ENCODE data around the gene C10orf105.
A peak's percentile ranks its signal among the peaks of the same experiment; 100 is the strongest.

C10orf105 gene

DNA sequence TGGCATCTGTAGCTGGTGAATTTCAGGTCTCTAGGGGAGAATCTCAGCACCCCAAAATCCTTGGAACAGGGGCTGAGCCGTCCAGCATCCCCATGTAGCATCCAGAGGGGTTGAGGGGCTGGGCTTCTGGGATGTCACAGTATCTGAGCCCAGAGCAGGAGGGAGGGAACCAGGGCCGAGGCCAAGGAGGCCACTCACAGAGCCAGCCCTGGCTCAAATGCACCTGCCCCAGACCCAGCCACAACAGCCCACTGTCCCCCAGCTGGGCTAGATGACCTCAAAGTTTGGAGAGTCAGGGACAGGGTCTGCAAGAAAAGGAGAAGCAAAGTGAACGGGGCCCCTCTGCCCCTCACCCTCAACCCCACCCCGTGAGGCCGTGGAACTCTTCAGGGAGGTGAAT, 31.4 kb upstream of the C10orf105 start:
- Histone ChIP-seq H3K4me1 (ENCODE audit: insufficient read depth, insufficient read length) (peaks cover 7% of the 10 kb centered on the region), H3K4me3 (ENCODE audit: insufficient read length, low read depth) (no peak overlapping the region), H3K9me3 (ENCODE audit: insufficient read depth, low read length) (no peaks in the 10 kb centered on the region), H3K9ac (ENCODE audit: insufficient read length, low read depth) (no peak overlapping the region), H3K36me3 (ENCODE audit: insufficient read depth, insufficient read length, low read length) (no peaks in the 10 kb centered on the region), H3K27me3 (ENCODE audit: insufficient read depth, insufficient read length) (no peaks in the 10 kb centered on the region)
- no peak for TF ChIP-seq SUZ12 (IDR thresholded peaks at IDR 0.05; ENCODE audit: extremely low read depth, insufficient read depth, insufficient read length)
- no peak for TF ChIP-seq ZNF274 (IDR thresholded peaks at IDR 0.05; ENCODE audit: low read depth, low read length)
- no peak for TF ChIP-seq YY1 (IDR thresholded peaks at IDR 0.05; ENCODE audit: insufficient read depth, insufficient read length)
- DNase-seq (ENCODE audit: low read depth, low spot score) = no peak

DNA sequence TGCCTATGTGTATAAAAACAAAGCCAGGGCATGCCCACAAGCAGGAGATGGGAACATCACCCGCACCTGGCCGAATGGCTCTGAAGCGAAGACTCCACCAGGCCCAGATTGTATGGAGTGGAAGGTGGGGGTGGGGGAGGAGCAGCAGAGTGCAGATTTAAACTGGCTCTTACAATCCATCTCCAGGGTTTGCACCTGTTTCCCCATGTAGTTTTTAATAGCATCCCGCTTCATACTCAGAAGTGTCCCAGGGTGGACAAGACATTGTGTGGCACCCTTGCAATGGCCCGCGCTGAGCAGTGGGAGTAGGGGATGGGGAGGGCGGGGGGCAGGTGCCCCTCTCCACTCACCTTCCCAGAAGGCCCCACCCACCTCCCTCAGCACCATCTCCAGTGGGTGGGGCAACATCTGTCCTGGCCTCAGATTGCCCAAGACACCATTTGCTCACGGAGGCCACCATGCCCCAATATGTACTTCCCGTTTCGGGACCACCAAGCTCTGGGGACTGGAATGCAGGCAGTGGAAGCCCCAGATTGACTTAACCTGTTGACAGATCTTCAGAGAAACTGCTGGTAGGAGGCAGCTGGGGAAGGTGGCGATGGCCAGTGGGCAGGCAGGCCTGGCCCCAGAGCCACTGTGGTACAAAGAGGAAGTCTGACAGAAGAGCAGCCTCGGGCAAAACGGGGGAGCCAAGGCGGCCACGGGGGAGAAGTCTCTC, 30.7 kb upstream of the C10orf105 start:
- H3K27me3 ChIP-seq (ENCODE audit: insufficient read depth, insufficient read length) = no peaks in the 10 kb centered on the region
- TF ChIP-seq SUZ12 (IDR thresholded peaks at IDR 0.05; ENCODE audit: extremely low read depth, insufficient read depth, insufficient read length) (no peak), YY1 (IDR thresholded peaks at IDR 0.05; ENCODE audit: insufficient read depth, insufficient read length) (no peak), ZNF274 (IDR thresholded peaks at IDR 0.05; ENCODE audit: low read depth, low read length) (no peak)
- peaks cover 14% of the 10 kb centered on the region for H3K4me1 ChIP-seq (ENCODE audit: insufficient read depth, insufficient read length)
- H3K4me3 ChIP-seq (ENCODE audit: insufficient read length, low read depth) = no peak overlapping the region
- no peaks in the 10 kb centered on the region for H3K9me3 ChIP-seq (ENCODE audit: insufficient read depth, low read length)
- H3K9ac ChIP-seq (ENCODE audit: insufficient read length, low read depth) = no peak overlapping the region
- no peak for DNase-seq (ENCODE audit: low read depth, low spot score)
- H3K36me3 ChIP-seq (ENCODE audit: insufficient read depth, insufficient read length, low read length) = no peaks in the 10 kb centered on the region

DNA sequence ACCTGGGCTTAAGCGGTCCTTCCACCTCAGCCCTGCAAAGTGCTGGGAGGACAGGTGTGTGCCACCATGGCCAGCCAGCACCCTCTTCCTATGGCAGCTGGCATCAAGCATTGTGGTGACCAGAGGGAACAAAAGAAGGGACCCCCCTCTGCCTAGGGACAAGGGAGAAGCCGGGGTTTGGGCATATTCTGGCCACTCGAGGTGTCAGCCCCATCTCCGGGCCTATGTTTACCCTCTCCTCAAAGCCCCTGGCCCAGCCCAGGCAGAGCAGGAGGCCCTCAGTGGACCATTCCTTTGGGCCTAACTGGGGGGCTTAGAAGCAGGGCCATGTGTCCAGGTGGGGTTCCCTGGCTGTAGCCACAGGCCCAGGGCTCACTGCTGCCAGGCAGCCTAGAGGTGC, 29.8 kb upstream of the C10orf105 start:
- H3K9me3 ChIP-seq (ENCODE audit: insufficient read depth, low read length) = no peaks in the 10 kb centered on the region
- no peak for DNase-seq (ENCODE audit: low read depth, low spot score)
- no peak overlapping the region for H3K9ac ChIP-seq (ENCODE audit: insufficient read length, low read depth)
- no peaks in the 10 kb centered on the region for H3K27me3 ChIP-seq (ENCODE audit: insufficient read depth, insufficient read length)
- no peak overlapping the region for H3K4me3 ChIP-seq (ENCODE audit: insufficient read length, low read depth)
- H3K4me1 ChIP-seq (ENCODE audit: insufficient read depth, insufficient read length) = peaks cover 14% of the 10 kb centered on the region
- TF ChIP-seq ZNF274 (IDR thresholded peaks at IDR 0.05; ENCODE audit: low read depth, low read length) (no peak), YY1 (IDR thresholded peaks at IDR 0.05; ENCODE audit: insufficient read depth, insufficient read length) (no peak), SUZ12 (IDR thresholded peaks at IDR 0.05; ENCODE audit: extremely low read depth, insufficient read depth, insufficient read length) (no peak)
- H3K36me3 ChIP-seq (ENCODE audit: insufficient read depth, insufficient read length, low read length) = no peaks in the 10 kb centered on the region

DNA sequence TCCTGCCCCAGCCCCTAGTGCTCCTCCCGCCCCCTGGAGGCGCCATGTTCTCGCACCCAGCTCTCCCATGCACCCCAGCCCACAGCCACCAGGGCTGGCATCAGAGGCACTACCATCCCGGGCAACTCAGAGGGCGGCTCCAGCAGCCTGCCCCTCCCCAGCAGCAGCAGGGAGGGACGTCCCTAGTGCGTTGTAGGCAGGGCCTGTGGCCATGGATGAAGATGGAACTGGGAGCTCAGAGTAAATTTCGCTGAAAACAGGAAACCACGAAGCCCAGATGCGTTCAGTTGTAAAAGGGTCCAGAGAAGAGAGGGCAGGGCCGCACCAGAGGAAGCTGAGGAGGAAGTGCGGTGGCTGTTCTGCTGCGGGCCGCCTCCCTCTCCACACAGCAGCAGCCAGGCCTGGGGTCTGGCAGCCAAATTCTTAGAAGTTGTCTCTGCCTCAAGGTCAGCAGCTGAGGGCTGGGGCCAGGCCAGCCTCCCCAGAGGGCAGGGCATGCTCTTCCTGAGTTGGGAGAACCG, 29.2 kb upstream of the C10orf105 start:
- no peak for TF ChIP-seq ZNF274 (IDR thresholded peaks at IDR 0.05; ENCODE audit: low read depth, low read length)
- TF ChIP-seq YY1 (IDR thresholded peaks at IDR 0.05; ENCODE audit: insufficient read depth, insufficient read length) = no peak
- no peak for TF ChIP-seq SUZ12 (IDR thresholded peaks at IDR 0.05; ENCODE audit: extremely low read depth, insufficient read depth, insufficient read length)
- Histone ChIP-seq H3K36me3 (ENCODE audit: insufficient read depth, insufficient read length, low read length) (no peaks in the 10 kb centered on the region), H3K27me3 (ENCODE audit: insufficient read depth, insufficient read length) (no peaks in the 10 kb centered on the region), H3K4me3 (ENCODE audit: insufficient read length, low read depth) (no peak overlapping the region), H3K9me3 (ENCODE audit: insufficient read depth, low read length) (no peaks in the 10 kb centered on the region), H3K4me1 (ENCODE audit: insufficient read depth, insufficient read length) (peaks cover 14% of the 10 kb centered on the region), H3K9ac (ENCODE audit: insufficient read length, low read depth) (no peak overlapping the region)
- DNase-seq (ENCODE audit: low read depth, low spot score) = no peak

DNA sequence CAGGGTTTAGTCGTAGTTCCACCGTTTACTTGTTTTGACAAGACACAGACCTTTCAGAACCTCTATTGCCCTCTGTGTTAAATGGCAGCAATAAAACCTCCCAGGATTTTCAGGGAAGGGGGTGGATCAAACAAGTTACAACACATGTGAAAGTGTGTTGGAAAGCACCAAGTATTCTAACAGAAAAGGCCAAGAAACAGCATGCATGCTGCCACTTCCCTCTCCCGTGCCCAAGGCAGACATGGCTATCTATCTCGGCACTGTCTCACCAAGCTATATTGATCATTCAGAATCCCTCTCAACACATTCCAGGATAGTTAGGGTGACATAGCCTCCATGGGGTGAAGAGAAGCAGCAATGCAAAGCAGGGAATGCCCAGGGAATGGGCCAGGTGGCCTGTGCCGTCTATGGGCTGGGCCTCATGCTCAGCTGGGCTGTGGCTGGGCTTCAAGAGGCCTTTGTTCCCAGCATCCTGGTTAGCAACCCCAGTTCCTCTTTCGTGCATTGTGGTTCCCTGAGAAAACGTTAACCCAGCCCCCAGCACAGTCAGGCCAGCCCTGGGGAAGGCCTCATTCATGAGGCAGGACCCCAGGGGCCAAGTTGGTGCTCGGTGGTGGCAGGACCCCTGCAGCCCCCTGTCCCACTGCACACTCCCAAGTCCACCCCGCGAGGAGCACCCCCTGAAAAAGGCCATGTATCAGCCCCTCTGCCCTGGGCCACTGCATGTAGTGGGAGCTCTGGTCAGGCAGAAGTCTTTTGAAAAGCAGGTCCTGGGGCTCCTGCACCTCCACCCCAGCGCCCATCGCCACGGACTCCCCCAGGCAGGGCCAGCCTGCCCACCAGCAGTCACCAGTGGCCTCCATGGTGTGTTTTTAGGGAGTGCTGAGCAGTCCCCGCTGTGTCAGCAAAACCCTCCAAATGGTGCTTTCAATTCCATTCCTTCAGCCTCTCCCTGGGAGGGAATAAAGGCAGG, 28.3 kb upstream of the C10orf105 start:
- Histone ChIP-seq H3K4me1 (ENCODE audit: insufficient read depth, insufficient read length) (peaks cover 14% of the 10 kb centered on the region), H3K9me3 (ENCODE audit: insufficient read depth, low read length) (peaks cover 5% of the 10 kb centered on the region; the same call in 1 of the 2 replicates), H3K36me3 (ENCODE audit: insufficient read depth, insufficient read length, low read length) (no peaks in the 10 kb centered on the region), H3K9ac (ENCODE audit: insufficient read length, low read depth) (no peak overlapping the region), H3K4me3 (ENCODE audit: insufficient read length, low read depth) (no peak overlapping the region), H3K27me3 (ENCODE audit: insufficient read depth, insufficient read length) (no peaks in the 10 kb centered on the region)
- DNase-seq (ENCODE audit: low read depth, low spot score) = no peak
- TF ChIP-seq SUZ12 (IDR thresholded peaks at IDR 0.05; ENCODE audit: extremely low read depth, insufficient read depth, insufficient read length) = no peak
- TF ChIP-seq ZNF274 (IDR thresholded peaks at IDR 0.05; ENCODE audit: low read depth, low read length) = no peak
- no peak for TF ChIP-seq YY1 (IDR thresholded peaks at IDR 0.05; ENCODE audit: insufficient read depth, insufficient read length)

DNA sequence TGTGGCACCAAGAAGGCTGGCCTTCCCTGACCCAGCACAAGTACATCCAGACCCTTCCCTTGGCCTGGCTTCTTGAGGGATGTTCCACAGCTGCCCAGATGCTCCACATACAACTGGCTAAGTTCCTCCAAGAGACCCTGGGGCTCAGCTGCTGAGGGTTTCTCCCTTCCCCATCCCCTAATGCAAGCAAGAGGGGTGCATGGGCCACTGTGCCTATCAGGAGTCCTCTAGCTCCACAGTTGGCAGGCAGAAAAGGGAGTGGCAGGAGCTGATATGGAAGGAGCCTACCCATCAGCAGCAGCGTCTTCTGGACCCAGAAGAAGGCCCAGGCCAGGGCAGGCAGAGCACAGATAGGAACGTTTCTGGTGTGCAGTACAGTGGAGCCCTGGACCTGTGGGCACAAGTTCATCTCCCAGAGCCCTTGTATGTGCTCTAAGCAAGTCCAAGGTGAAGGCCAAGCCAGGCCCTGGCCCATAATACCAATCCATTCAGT, 27.5 kb upstream of the C10orf105 start:
- TF ChIP-seq YY1 (IDR thresholded peaks at IDR 0.05; ENCODE audit: insufficient read depth, insufficient read length) = no peak
- no peak for TF ChIP-seq SUZ12 (IDR thresholded peaks at IDR 0.05; ENCODE audit: extremely low read depth, insufficient read depth, insufficient read length)
- no peak for TF ChIP-seq ZNF274 (IDR thresholded peaks at IDR 0.05; ENCODE audit: low read depth, low read length)

More for the DNA sequence above, 27.5 kb upstream of the C10orf105 start:
- Histone ChIP-seq H3K9me3 (ENCODE audit: insufficient read depth, low read length) (peaks cover 12% of the 10 kb centered on the region; the same call in 1 of the 2 replicates), H3K27me3 (ENCODE audit: insufficient read depth, insufficient read length) (no peaks in the 10 kb centered on the region), H3K4me1 (ENCODE audit: insufficient read depth, insufficient read length) (peaks cover 14% of the 10 kb centered on the region), H3K4me3 (ENCODE audit: insufficient read length, low read depth) (no peak overlapping the region), H3K36me3 (ENCODE audit: insufficient read depth, insufficient read length, low read length) (no peaks in the 10 kb centered on the region), H3K9ac (ENCODE audit: insufficient read length, low read depth) (peak overlapping the region; percentile 47)
- DNase-seq (ENCODE audit: low read depth, low spot score) = no peak
